WERI-Rb-1 (cell line): ENCODE data around the gene VAT1.
"Not testable (repeated sequence)": the region's sequence is repeated elsewhere in the genome, so short reads cannot be mapped to it uniquely, and the experiment has no call there.

ENCODE experiments used
- DNase-seq: peaks from one replicate; pipeline ENCODE4 v3.0.0-alpha.2; 2020
- H3K27ac ChIP-seq: fragments of 250-450 bp; sonication (Bioruptor Pico); 2 replicates; pipeline ENCODE4 v1.5.1; 2020; ENCODE audit warnings: mild to moderate bottlenecking, moderate library complexity
- H3K27me3 ChIP-seq: fragments of 250-450 bp; sonication (Bioruptor Pico); 2 replicates; pipeline ENCODE4 v1.5.1; 2021; ENCODE audit warnings: mild to moderate bottlenecking, low read depth, moderate library complexity; ENCODE audit not compliant: insufficient read depth, severe bottlenecking
- H3K36me3 ChIP-seq: fragments of 250-450 bp; sonication (Bioruptor Pico); 2 replicates; pipeline ENCODE4 v1.5.1; 2020; ENCODE audit warnings: mild to moderate bottlenecking, moderate library complexity
- H3K4me3 ChIP-seq: 2 replicates; pipeline ENCODE4 v1.5.1; 2011; ENCODE audit warnings: low read depth, mild to moderate bottlenecking, control low read depth, low read length
- H3K9me3 ChIP-seq: fragments of 250-450 bp; sonication (Bioruptor Pico); 2 replicates; pipeline ENCODE4 v1.5.1; 2021; ENCODE audit warnings: mild to moderate bottlenecking, moderate library complexity; ENCODE audit not compliant: severe bottlenecking
- TF ChIP-seq, protein P1 (sequence below): IDR thresholded peaks from 2 replicates; pipeline ENCODE4 v1.5.1; 2011; ENCODE audit warnings: low read depth, mild to moderate bottlenecking, control low read depth, inconsistent platforms, low read length

VAT1 gene

DNA sequence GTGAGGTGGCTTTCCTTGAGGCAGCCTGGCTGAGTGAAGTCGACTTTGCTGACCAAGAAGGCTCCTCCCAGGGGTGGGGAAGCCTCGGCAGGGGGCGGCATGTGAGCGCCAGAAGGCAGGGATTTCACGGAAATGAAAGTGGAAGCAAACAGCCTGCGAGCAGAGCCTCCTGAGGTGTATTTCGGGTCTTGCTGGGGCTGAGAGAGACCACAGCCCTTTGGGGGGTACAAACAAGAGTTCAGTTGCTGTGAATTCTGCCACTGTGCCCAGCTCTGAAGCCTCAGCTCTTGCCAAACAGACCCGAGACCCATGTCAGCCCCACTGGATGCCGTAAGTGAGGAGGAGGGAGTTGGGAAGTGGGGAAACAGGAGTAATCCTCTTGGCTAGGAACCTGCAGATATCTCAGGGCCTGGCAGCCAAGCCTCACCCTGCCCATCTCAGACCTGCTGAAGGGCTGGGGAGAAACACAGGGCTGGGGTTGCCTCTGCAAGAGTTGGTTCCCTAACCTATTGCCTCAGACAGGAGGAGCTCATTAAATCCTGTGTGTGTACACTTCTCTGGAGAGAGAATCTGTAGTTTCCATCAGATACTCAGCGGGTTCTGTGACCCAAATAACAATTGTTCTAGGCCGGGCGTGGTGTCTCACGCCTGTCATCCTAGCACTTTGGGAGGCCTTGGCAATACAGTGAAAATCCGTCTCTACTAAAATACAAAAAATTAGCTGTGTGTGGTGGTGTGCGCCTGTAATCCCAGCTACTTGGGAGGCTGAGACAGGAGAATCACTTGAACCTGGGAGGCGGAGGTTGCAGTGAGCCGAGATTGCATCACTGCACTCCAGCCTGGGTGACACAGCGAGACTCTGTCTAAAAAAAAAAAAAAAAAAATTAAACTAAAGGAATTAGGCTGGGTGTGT lies 15.3 kb downstream of the VAT1 start, which contains the start of gene IFI35:
IFI35 (plus strand) TSS at position 146 of the 913 bp plus-strand sequence; CDS start at position 310, 164 bp downstream.
- Histone ChIP-seq H3K27ac (peak within 1 kb of the TSS; percentile 78), H3K36me3 (peaks cover 36% of the 10 kb centered on the region), H3K4me3 (peak within 1 kb of the TSS; percentile 95), H3K27me3 (no peaks in the 10 kb centered on the region), H3K9me3 (no peaks in the 10 kb centered on the region)
- TF ChIP-seq, protein P1, sequence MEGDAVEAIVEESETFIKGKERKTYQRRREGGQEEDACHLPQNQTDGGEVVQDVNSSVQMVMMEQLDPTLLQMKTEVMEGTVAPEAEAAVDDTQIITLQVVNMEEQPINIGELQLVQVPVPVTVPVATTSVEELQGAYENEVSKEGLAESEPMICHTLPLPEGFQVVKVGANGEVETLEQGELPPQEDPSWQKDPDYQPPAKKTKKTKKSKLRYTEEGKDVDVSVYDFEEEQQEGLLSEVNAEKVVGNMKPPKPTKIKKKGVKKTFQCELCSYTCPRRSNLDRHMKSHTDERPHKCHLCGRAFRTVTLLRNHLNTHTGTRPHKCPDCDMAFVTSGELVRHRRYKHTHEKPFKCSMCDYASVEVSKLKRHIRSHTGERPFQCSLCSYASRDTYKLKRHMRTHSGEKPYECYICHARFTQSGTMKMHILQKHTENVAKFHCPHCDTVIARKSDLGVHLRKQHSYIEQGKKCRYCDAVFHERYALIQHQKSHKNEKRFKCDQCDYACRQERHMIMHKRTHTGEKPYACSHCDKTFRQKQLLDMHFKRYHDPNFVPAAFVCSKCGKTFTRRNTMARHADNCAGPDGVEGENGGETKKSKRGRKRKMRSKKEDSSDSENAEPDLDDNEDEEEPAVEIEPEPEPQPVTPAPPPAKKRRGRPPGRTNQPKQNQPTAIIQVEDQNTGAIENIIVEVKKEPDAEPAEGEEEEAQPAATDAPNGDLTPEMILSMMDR = peak; percentile 67
- peak; percentile 94 for DNase-seq

DNA sequence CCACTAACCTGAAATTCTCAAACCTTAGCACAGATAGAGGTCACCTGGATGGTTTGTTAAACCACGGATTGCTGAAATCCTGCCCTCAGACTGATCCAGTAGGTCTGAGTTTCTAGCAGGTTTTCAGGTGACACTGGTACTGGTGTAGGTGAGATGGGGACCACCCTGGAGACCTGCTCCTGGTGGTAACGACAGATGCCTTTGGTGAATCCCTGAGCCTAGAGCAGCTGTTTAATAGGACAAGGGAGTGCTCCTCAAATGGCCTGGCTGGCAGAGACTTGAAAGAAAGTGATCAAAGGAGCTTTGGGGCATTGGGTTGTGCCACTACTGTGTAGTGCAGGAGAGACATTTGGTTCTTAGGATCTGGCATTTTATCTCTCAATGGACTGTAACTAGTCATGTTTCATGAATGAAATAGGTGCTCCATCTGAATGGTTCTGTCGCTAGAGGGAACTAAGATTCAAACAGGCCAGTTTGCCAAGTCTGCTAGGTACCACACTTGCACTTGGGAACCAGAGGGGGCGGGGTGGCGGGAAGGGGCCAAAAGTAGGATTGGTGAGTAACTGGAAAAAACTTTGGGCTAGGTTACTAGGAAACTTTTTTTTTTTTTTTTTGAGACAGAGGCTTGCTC lies 18.5 kb downstream of the VAT1 start:
- Histone ChIP-seq H3K9me3 (no peaks in the 10 kb centered on the region), H3K27me3 (no peaks in the 10 kb centered on the region), H3K27ac (peak overlapping the region; percentile 13), H3K4me3 (no peak overlapping the region), H3K36me3 (peaks cover 67% of the 10 kb centered on the region)
- DNase-seq = no peak
- TF ChIP-seq, protein P1 = no peak

DNA sequence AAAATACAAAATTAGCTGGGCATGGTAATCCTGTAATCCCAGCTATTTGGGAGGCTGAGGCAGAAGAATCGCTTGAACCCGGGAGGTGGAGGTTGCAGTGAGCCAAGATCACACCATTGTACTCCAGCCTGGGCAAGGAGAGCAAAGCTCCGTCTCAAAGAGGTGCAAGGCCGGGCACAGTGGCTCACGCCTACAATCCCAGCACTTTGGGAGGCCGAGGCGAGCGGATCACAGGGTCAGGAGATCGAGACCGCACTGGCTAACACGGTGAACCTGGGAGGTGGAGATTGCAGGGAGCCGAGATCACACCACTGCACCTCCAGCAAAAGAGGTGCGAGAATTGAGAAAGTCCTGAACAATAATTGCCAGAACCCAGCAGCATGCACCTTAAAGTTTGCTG lies 21.3 kb downstream of the VAT1 start:
- H3K27me3 ChIP-seq, H3K9me3 ChIP-seq, H3K4me3 ChIP-seq, H3K27ac ChIP-seq, DNase-seq: not testable (repeated sequence)
- H3K36me3 ChIP-seq = peaks cover 65% of the 10 kb centered on the region

DNA sequence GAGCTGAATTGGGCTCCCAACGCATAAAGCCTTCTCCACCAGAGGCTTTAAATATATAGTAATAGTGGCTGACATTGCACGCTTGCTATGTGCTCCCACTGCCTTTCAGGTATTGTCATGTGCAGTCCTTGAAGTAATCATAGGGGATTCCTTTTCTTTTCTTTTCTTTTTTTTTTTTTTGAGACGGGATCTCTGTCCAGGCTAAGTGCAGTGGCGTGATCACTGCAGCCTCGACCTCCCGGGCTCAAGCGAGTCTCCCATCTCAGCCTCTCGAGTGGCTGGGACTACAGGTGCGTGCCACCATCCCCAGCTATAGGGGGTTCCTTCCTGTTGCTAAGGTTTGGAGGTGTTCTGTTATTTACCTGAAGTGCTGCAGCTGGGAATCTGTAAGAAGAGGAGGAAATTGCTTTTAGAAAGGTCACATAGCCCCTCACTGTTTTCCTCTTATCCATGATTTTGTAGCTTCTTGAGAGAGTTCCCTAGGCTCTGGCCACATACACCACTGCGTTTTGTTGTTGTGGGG lies 23.1 kb downstream of the VAT1 start:
- Histone ChIP-seq H3K27me3 (no peaks in the 10 kb centered on the region), H3K27ac (peak overlapping the region; percentile 86), H3K36me3 (peaks cover 53% of the 10 kb centered on the region), H3K4me3 (peak overlapping the region; percentile 85), H3K9me3 (no peaks in the 10 kb centered on the region)
- no peak for DNase-seq
- TF ChIP-seq, protein P1 = no peak

DNA sequence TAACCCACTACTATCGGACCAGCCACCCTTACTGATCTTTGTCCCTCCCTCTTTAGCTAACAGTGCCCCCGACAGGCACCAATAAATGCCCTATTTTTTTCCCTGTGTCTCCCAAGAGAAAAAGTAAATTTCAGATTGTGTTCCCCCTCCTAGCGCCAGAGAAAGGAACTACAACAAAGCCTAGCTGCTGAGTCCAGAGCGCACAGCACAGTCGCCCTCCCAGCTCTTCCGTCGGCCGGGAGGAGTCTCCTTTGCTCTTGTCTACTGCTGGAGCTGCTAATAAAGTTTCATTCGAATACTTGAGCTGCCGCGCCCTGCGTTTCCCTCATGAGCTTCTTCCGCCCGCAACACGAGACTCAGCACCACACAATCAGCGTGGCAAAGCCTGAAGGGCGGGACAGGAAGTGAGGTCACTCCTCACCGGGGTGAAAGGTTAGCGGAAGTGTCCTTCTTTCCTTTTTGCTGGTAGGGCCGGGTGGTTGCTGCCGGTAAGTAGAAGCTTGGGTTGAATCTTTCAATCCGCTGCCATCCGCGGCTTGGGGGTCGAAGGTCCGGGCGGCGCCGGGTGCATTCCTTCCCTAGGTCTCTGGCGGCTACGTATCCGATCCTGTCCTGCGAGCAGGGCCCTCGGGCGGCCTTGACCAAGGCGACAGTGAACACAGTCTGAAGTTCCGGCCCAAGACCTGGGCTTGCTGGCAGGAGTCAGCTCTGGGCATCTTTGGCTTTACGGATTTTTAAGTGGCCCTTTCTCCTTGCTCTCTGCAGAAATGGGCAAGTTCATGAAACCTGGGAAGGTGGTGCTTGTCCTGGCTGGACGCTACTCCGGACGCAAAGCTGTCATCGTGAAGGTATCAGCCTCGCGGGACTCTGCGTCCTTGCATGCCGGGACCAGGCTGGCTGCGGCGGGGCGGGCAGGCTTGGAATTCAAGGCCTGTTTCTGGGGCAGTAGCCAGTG lies 23.9 kb downstream of the VAT1 start, which contains the start of gene RPL27:
RPL27 (plus strand) TSS at position 436 of the 955 bp plus-strand sequence; CDS start at position 768, 332 bp downstream.
- peak within 1 kb of the TSS; percentile 86 for H3K27ac ChIP-seq

More for the DNA sequence above, 23.9 kb downstream of the VAT1 start, which contains the start of gene RPL27:
- Histone ChIP-seq H3K4me3 (peak within 1 kb of the TSS; percentile 85), H3K27me3 (no peaks in the 10 kb centered on the region), H3K9me3 (no peaks in the 10 kb centered on the region), H3K36me3 (peaks cover 52% of the 10 kb centered on the region)
- peak; percentile 99 for DNase-seq
- TF ChIP-seq, protein P1 = peak; percentile 76
